NCI-H526 (cell line): ENCODE results near the gene PLCXD3.

Experiments
- DNase-seq, 2 experiments: peaks; one replicate each; lab custom pipeline; 2025; lab: John Stamatoyannopoulos, UW

The PLCXD3 gene

GRCh38 chr5:41286165-41286564 lies 224.2 kb downstream of the PLCXD3 start:
- no peak for DNase-seq

GRCh38 chr5:41284938-41285337 lies 225.5 kb downstream of the PLCXD3 start:
- no peak for DNase-seq

- no peak for DNase-seq
These were observed 229.1 kb downstream of the PLCXD3 start for GRCh38 chr5:41281215-41281810.

- DNase-seq = no peak
These were observed 231.4 kb downstream of the PLCXD3 start for GRCh38 chr5:41279040-41279439.

GRCh38 chr5:41277476-41278245 lies 232.7 kb downstream of the PLCXD3 start:
- DNase-seq = no peak

GRCh38 chr5:41275813-41276512 lies 234.4 kb downstream of the PLCXD3 start:
- no peak for DNase-seq

GRCh38 chr5:41270423-41271251 lies 239.8 kb downstream of the PLCXD3 start:
- peak in 1 of 2 experiments; percentile 58 for DNase-seq

- no peak for DNase-seq
These were observed 241.5 kb downstream of the PLCXD3 start for GRCh38 chr5:41268894-41269293.

- no peak for DNase-seq
These were observed 244.0 kb downstream of the PLCXD3 start for GRCh38 chr5:41266377-41266776.

- DNase-seq = no peak
These were observed 246.4 kb downstream of the PLCXD3 start for GRCh38 chr5:41264019-41264418.

- DNase-seq = no peak
These were observed 247.1 kb downstream of the PLCXD3 start for GRCh38 chr5:41263335-41263734.
